PFSK-1 (cell line): Measurements from ENCODE around the gene SLC39A9.

Source experiments
- FOXP2 ChIP-seq: optimal IDR thresholded peaks from 2 replicates; pipeline ENCODE3; 2011; ENCODE audit warnings: borderline replicate concordance, control low read depth, inconsistent platforms; ENCODE audit not compliant: insufficient read depth; ENCODE audit errors: extremely low read length, extremely low read depth
- POLR2AphosphoS5 ChIP-seq: IDR thresholded peaks from 2 replicates; pipeline ENCODE4 v1.6.1; 2012; ENCODE audit warnings: low read depth, mild to moderate bottlenecking, control low read depth, low read length, moderate library complexity
- TAF1 ChIP-seq: IDR thresholded peaks from 2 replicates; pipeline ENCODE4 v1.6.1; 2012; ENCODE audit warnings: low read length, control low read depth, borderline replicate concordance; ENCODE audit not compliant: insufficient read depth
- TF ChIP-seq, protein P1 (sequence below), 2 experiments: IDR thresholded peaks; 2 replicates each; pipeline versions ENCODE4 v1.6.1 to v1.8.0; 2011 to 2012; ENCODE audit warnings: low read depth in 2 of 2, low read length in 2 of 2, control low read depth in 1 of 2, inconsistent platforms in 1 of 2, mild to moderate bottlenecking in 1 of 2, moderate library complexity in 1 of 2; ENCODE audit not compliant: insufficient read depth in 1 of 2

DNA sequence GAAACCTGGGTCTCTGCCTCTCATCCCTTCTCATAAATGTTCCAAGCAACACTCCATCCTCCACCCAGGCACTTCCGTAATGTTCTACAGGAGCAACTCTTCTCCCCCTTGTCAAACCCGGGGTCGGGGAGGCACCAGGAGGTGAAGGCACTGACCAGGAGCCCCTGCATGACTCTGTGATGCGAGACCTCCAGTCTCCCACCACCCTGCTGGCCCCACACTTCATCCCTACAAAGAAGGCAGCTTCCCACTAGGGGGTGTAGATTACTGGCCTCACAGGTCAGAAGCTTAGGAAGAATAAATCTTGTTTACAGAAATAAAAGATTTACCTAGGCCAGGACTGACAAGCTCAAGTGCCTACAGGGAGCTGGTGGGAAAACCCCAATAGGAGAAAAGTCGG is 47.6 kb upstream of the SLC39A9 start:
- no peak for TF ChIP-seq FOXP2
- TF ChIP-seq POLR2AphosphoS5, result no peak
- no peak for TF ChIP-seq TAF1
- TF ChIP-seq, protein P1, sequence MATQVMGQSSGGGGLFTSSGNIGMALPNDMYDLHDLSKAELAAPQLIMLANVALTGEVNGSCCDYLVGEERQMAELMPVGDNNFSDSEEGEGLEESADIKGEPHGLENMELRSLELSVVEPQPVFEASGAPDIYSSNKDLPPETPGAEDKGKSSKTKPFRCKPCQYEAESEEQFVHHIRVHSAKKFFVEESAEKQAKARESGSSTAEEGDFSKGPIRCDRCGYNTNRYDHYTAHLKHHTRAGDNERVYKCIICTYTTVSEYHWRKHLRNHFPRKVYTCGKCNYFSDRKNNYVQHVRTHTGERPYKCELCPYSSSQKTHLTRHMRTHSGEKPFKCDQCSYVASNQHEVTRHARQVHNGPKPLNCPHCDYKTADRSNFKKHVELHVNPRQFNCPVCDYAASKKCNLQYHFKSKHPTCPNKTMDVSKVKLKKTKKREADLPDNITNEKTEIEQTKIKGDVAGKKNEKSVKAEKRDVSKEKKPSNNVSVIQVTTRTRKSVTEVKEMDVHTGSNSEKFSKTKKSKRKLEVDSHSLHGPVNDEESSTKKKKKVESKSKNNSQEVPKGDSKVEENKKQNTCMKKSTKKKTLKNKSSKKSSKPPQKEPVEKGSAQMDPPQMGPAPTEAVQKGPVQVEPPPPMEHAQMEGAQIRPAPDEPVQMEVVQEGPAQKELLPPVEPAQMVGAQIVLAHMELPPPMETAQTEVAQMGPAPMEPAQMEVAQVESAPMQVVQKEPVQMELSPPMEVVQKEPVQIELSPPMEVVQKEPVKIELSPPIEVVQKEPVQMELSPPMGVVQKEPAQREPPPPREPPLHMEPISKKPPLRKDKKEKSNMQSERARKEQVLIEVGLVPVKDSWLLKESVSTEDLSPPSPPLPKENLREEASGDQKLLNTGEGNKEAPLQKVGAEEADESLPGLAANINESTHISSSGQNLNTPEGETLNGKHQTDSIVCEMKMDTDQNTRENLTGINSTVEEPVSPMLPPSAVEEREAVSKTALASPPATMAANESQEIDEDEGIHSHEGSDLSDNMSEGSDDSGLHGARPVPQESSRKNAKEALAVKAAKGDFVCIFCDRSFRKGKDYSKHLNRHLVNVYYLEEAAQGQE (IDR thresholded peaks at IDR 0.05; ENCODE audit: insufficient read depth in 1 of 2, low read depth in 2 of 2, low read length in 2 of 2), result no peak
